Measurements from ENCODE around the gene WRAP53.
A peak's percentile ranks its signal among the peaks of the same experiment; 100 is the strongest.

WRAP53 gene

GRCh38 chr17:7684851-7685532, 3.3 kb upstream of the WRAP53 start:
- DNase-seq = no peak

DNA sequence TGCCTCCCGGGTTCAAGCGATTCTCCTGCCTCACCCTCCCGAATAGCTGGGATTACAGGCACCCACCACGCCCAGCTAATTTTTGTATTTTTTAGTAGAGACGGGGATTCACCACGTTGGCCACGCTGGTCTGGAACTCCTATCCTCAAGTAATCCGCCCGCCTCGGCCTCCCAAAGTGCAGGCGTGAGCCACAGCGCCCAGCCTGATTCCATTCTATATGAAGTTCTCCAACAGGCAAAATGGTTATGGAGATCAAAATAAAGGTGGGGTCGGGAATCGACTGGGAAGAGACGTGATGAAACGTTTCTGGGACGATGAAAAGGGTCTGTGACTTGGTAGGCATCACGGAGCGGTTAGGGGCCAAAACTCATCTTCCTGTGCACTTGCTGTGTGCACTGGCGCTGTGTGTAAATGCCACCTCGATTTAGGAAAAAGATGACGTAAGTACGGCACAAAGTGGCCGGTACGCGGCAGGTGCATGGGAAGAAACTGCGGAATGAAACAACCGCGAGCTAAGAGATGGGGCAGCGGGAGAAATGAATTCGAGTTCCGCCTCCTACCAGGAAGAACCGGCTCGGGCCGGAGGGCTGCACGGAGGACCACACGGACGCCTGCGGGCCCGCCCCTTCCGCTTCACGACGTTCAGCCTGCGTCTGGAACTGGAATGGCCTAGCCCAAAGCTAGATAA, 2.6 kb upstream of the WRAP53 start:
- DNase-seq = peak; percentile 93

- peak; percentile 81 for DNase-seq
Observed at GRCh38 chr17:7686222-7687071, 1.8 kb upstream of the WRAP53 start.

DNA sequence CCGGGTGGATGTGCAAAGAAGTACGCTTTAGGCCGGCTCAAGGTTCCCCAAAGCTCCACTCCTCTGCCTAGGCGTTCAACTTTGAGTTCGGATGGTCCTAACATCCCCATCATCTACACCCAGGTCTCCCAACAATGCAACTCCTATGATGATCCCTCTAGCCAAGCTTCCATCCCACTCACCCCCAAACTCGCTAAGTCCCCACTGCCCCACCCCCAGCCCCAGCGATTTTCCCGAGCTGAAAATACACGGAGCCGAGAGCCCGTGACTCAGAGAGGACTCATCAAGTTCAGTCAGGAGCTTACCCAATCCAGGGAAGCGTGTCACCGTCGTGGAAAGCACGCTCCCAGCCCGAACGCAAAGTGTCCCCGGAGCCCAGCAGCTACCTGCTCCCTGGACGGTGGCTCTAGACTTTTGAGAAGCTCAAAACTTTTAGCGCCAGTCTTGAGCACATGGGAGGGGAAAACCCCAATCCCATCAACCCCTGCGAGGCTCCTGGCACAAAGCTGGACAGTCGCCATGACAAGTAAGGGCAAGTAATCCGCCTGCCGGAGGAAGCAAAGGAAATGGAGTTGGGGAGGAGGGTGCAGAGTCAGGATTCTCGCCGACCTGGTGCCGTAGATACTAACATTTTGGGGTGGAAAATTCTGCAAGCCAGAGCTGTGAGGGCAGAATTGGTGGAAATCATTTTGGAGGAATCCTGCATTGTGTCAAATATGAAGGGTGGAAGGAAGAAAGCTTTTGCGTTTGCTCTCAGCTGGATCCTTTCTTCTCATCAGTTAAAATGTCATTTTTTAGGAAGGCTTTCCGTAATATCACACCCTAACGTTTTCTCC, 987 bp upstream of the WRAP53 start, which contains the start of gene TP53:
TSS of gene TP53 (minus strand) at position 419 of the 836 bp plus-strand sequence. CDS start 10,896 bp downstream, outside the sequence.
- peak; percentile 86 for DNase-seq

GRCh38 chr17:7688808-7689316, 585 bp downstream of the WRAP53 start:
- DNase-seq = no peak

DNA sequence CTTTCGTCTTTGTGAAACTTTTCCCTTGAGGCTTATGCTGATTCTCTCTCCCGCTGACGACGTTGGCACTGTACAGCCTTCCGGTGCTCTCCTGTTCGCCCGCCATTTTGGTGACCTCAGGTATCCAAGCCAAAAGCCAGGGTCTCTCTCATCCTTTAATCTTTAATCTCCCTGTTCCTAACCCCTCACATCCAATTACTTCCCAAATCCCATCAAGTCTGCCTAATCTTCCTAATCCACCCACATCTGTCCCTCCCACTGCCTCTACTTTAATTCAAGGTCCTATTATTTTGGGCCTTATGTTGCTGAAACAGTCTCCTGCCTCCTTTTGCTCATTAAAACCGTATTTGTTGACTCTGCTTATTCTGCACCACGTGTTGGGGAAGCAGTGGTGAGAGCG, 7.3 kb downstream of the WRAP53 start:
- DNase-seq = no peak

DNA sequence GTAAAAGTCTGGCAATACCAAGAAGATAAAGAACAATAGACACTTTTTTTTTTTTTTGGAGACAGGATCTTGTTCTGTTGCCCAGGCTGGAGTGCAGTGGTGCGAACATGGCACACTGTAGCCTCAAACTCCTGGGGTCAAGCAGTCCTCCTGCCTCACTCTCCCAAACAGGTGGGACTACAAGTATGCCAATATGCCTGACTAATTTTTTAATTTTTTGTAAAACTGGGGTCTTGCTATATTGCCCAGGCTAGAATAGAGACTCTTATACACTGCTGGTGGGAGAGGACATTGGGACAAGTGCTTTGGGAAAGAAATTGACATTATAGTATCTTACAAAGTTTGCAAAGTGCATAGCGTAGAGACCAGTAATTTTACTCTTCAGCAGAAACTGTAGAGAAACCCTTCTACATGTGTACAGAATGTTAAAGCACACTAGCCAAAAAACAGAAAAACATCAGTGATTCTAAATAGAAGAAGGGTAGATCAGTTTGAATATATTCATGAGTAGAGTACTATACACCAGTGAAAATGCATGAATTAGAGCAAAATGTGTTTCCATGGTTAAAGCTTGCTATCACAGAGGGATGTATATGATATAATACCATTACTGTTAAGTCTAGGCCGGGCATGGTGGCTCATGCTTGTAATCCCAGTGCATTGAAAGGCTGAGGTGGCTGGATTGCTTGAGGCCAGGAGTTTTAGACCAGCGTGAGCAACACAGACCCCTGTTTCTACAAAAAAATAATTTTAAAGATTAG, 9.7 kb downstream of the WRAP53 start:
- no peak for DNase-seq

DNA sequence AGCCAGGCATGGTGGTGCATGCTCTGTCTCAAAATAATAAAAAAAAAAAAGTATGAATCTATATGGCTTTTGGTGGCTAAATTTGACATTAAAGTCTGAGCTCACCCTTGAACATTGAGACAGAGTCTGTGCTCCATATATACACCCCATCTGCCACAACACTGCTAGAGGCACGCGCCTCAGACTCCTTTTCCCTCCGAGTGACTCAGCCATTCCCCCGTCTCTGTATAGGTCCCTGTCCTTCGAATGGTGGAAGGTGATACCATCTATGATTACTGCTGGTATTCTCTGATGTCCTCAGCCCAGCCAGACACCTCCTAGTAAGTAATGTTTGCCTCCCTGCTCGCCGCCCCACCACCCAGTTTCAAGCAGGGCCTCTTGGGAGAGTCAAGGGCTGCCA, 12.2 kb downstream of the WRAP53 start:
- no peak for DNase-seq

DNA sequence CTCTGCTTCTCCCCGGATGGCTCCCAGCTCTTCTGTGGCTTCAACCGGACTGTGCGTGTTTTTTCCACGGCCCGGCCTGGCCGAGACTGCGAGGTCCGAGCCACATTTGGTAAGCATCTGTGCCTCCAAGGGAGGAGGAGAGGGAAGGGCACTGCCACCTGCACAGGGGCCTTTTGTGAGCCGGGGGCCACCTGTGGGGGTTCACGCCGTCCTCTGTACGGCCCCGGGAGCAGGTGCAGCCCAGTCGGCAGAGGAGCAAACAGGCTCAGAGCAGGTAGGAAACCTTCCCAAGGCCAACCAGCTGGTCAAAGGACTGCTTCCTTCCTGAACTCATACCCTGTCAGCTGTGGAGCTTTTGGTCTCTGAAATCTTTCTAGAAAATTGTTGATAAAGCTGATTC, 13.4 kb downstream of the WRAP53 start:
- DNase-seq = no peak

DNA sequence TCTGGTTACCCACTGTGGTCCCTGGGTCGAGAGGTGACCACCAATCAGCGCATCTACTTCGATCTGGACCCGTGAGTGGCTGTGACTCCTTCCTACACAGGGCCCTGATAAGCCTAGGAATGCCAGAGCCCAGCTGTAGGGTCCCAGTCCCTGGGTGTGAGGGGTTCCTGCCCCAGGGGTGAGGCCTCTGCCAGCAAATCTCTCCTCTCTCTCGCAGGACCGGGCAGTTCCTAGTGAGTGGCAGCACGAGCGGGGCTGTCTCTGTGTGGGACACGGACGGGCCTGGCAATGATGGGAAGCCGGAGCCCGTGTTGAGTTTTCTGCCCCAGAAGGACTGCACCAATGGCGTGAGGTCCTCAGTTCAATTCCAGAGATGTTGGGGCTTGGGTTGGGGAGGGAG, 14.5 kb downstream of the WRAP53 start:
- no peak for DNase-seq

- DNase-seq = no peak
Observed at GRCh38 chr17:7703584-7704479, 15.6 kb downstream of the WRAP53 start.

GRCh38 chr17:7704601-7705268, 16.5 kb downstream of the WRAP53 start, which contains the start of gene EFNB3:
Gene EFNB3, plus strand, starts transcription at chr17:7705202. Its CDS starts 397 bp downstream, at chr17:7705599.
- peak; percentile 14 for DNase-seq

DNA sequence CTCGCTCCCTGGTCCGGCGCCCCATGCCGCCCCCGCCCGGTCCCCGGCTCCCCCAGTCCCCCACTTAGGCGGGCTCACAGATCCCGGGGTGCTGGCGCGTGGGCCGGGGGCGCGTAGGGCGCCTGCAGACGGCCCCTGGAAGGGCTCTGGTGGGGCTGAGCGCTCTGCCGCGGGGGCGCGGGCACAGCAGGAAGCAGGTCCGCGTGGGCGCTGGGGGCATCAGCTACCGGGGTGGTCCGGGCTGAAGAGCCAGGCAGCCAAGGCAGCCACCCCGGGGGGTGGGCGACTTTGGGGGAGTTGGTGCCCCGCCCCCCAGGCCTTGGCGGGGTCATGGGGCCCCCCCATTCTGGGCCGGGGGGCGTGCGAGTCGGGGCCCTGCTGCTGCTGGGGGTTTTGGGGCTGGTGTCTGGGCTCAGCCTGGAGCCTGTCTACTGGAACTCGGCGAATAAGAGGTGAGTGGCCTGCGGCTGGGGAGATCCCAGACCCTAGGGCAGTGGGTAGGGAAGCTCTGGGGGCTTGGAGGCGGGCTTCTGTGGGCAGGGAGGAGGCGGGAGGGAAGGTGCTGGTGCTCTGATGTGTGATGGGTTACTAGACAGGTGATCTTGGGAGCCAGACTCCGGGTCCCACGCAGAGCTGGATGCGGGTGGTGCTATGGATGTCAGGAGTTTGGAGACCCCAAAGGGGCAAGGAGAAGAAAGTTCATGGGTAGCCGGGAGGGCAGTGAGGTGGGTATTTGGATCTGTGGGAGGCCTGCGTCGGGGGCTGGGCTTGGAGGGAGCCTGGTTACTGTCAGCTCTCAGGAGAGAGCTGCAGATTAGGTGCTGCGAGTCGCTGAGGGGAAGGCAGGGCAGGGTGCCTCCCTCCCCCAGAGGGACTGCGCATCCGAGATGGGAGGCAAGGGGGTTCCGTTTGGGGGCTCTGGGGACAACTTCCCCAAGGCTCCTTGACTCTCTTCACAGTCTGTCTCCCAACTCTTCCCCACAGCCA, 17.3 kb downstream of the WRAP53 start:
- DNase-seq = no peak

DNA sequence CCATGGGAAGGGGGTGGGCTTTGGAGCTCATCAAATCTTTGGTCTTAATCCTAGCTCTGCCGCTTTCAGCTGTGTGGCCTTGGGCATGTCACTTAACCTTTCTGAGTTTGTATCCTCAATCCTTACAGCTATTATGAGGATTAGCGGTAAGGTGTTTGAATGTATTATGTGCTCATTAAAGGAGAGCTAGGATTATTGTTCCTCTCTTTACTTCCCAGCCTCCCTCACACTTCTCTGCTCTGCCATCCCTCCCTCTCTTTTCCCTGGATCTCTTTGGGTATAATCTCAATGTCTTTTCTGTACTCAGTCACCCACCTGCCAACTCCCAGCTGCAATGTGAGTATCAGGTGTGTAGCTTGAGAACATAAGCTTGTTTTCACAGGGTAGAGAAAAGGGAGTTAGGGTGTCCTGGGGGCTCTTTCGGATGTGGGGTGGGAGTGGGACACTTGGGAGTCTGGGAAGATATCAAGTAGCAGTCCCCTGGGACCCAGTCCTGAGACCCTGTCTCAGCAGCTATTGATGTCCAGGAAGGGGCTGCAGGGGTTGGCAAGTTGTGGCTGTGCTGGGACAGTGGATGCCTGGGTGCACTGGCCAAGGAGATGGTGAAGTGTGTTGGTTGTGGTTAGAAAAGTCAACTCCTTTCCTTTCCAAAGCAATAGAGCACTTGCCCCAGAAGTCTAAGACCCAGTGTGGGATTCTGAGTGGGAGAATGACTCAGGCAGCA, 18.5 kb downstream of the WRAP53 start:
- DNase-seq = no peak

DNA sequence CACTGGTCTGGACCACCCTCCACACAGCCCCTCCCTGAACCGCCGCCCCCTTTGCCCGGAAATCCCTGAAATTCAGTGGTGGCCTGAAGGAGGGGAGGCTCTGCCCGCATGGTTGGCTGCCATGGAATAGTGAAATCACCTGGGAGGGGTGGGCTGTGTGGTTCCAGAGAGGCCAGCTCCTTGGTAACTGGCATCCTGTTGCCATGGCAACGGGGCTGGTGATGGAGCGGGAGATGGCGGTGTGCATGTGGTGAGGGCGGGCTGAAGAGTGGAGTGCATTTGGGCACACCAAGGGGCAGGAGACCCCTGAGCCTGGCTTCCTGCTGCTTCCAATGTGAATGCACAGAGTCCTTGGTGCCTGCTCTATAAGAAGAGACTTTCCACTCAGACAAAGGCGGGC, 19.2 kb downstream of the WRAP53 start:
- DNase-seq = no peak

DNA sequence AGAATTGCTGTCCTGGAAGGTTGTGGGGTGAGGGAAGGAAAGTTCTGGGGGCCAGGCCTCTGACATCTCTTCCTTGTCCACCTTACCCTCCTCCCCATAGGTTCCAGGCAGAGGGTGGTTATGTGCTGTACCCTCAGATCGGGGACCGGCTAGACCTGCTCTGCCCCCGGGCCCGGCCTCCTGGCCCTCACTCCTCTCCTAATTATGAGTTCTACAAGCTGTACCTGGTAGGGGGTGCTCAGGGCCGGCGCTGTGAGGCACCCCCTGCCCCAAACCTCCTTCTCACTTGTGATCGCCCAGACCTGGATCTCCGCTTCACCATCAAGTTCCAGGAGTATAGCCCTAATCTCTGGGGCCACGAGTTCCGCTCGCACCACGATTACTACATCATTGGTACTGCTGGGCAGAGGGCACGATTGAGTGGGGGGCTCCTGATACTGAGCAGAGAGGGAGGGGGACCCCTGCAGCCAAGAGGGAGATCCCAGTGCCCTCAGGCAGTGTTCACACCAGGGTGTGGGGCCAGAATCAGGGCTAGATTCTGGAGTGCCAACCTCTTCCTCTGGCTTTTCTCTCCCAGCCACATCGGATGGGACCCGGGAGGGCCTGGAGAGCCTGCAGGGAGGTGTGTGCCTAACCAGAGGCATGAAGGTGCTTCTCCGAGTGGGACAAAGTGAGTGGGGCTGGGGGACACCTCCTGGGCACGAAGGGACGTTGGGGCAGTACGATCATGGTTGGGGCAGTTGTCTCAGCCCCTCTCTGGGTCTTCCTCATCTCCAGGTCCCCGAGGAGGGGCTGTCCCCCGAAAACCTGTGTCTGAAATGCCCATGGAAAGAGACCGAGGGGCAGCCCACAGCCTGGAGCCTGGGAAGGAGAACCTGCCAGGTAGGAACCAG, 19.8 kb downstream of the WRAP53 start:
- no peak for DNase-seq

- no peak for DNase-seq
Observed at GRCh38 chr17:7709031-7709430, 20.8 kb downstream of the WRAP53 start.
